HUES6 (cell line): ENCODE data around the gene GABRG3.

Experiments used
- H3K27ac ChIP-seq: 2 replicates; pipeline ENCODE4 v1.7.0; 2013; ENCODE audit warnings: low read depth, mild to moderate bottlenecking, low read length, inconsistent platforms
- H3K27me3 ChIP-seq: 2 replicates; pipeline ENCODE4 v1.6.1; 2013; ENCODE audit warnings: low read length; ENCODE audit not compliant: control insufficient read depth, insufficient read depth
- H3K36me3 ChIP-seq: 2 replicates; pipeline ENCODE4 v1.6.1; 2013; ENCODE audit warnings: low read length; ENCODE audit not compliant: control insufficient read depth, insufficient read depth
- H3K4me1 ChIP-seq: 2 replicates; pipeline ENCODE4 v1.6.1; 2013; ENCODE audit warnings: low read length; ENCODE audit not compliant: control insufficient read depth, insufficient read depth
- H3K4me3 ChIP-seq: 2 replicates; pipeline ENCODE4 v1.5.1; 2013; ENCODE audit warnings: low read depth, low read length
- H3K9ac ChIP-seq: one replicate; pipeline ENCODE4 v1.6.1; 2013; ENCODE audit warnings: mild to moderate bottlenecking, low read length
- H3K9me3 ChIP-seq: 2 replicates; pipeline ENCODE4 v1.6.1; 2013; ENCODE audit warnings: low read depth, low read length; ENCODE audit not compliant: control insufficient read depth, insufficient read depth

The GABRG3 gene

GRCh38 chr15:27095886-27096624 lies 125.1 kb downstream of the GABRG3 start:
- Histone ChIP-seq H3K36me3 (no peaks in the 10 kb centered on the region), H3K27ac (no peak overlapping the region), H3K9ac (no peak overlapping the region), H3K9me3 (no peaks in the 10 kb centered on the region), H3K27me3 (no peaks in the 10 kb centered on the region), H3K4me1 (peaks cover 9% of the 10 kb centered on the region), H3K4me3 (no peak overlapping the region)

- Histone ChIP-seq H3K9me3 (no peaks in the 10 kb centered on the region), H3K36me3 (no peaks in the 10 kb centered on the region), H3K27me3 (no peaks in the 10 kb centered on the region), H3K4me1 (peaks cover 5% of the 10 kb centered on the region), H3K4me3 (no peak overlapping the region), H3K9ac (no peak overlapping the region), H3K27ac (no peak overlapping the region)
Measured at GRCh38 chr15:27097506-27097905, 126.5 kb downstream of the GABRG3 start.

- Histone ChIP-seq H3K9ac (no peak overlapping the region), H3K27me3 (no peaks in the 10 kb centered on the region), H3K27ac (no peak overlapping the region), H3K36me3 (no peaks in the 10 kb centered on the region), H3K4me3 (no peak overlapping the region), H3K4me1 (no peaks in the 10 kb centered on the region), H3K9me3 (no peaks in the 10 kb centered on the region)
Measured at GRCh38 chr15:27101982-27102381, 131.0 kb downstream of the GABRG3 start.

- Histone ChIP-seq H3K9me3 (0 out of 2 replicates have a peak, but pooled peaks cover under 1% of the 10 kb centered on the region), H3K9ac (no peak overlapping the region), H3K27me3 (no peaks in the 10 kb centered on the region), H3K4me1 (peaks cover 6% of the 10 kb centered on the region; the same call in 1 of the 2 replicates), H3K27ac (no peak overlapping the region), H3K4me3 (no peak overlapping the region), H3K36me3 (no peaks in the 10 kb centered on the region)
Measured at GRCh38 chr15:27111323-27111722, 140.3 kb downstream of the GABRG3 start.

GRCh38 chr15:27114473-27114872 lies 143.5 kb downstream of the GABRG3 start:
- H3K27me3 ChIP-seq, result no peaks in the 10 kb centered on the region
- H3K9me3 ChIP-seq, result peaks cover 7% of the 10 kb centered on the region; the same call in 1 of the 2 replicates
- no peaks in the 10 kb centered on the region for H3K36me3 ChIP-seq
- H3K9ac ChIP-seq, result no peak overlapping the region
- no peak overlapping the region for H3K27ac ChIP-seq
- no peak overlapping the region for H3K4me3 ChIP-seq
- H3K4me1 ChIP-seq, result peaks cover 6% of the 10 kb centered on the region; the same call in 1 of the 2 replicates

- H3K27ac ChIP-seq, result no peak overlapping the region
- H3K4me1 ChIP-seq, result peaks cover 7% of the 10 kb centered on the region
- no peak overlapping the region for H3K9ac ChIP-seq
- H3K27me3 ChIP-seq, result no peaks in the 10 kb centered on the region
- H3K9me3 ChIP-seq, result peaks cover 7% of the 10 kb centered on the region; the same call in 1 of the 2 replicates
- H3K36me3 ChIP-seq, result no peaks in the 10 kb centered on the region
- no peak overlapping the region for H3K4me3 ChIP-seq
Measured at GRCh38 chr15:27119695-27120266, 148.8 kb downstream of the GABRG3 start.

- no peaks in the 10 kb centered on the region for H3K27me3 ChIP-seq
- peaks cover 3% of the 10 kb centered on the region; the same call in 1 of the 2 replicates for H3K9me3 ChIP-seq
- no peak overlapping the region for H3K9ac ChIP-seq
- no peak overlapping the region for H3K27ac ChIP-seq
- H3K4me1 ChIP-seq, result peaks cover 8% of the 10 kb centered on the region; the same call in 1 of the 2 replicates
- H3K36me3 ChIP-seq, result no peaks in the 10 kb centered on the region
- H3K4me3 ChIP-seq, result no peak overlapping the region
Measured at GRCh38 chr15:27121672-27122071, 150.7 kb downstream of the GABRG3 start.

- Histone ChIP-seq H3K4me1 (peaks cover 8% of the 10 kb centered on the region; the same call in 1 of the 2 replicates), H3K27me3 (no peaks in the 10 kb centered on the region)
Measured at GRCh38 chr15:27123291-27123690, 152.3 kb downstream of the GABRG3 start.

GRCh38 chr15:27123808-27124207 lies 152.8 kb downstream of the GABRG3 start:
- no peaks in the 10 kb centered on the region; the same call in 1 of the 2 replicates for H3K9me3 ChIP-seq
- H3K27me3 ChIP-seq, result no peaks in the 10 kb centered on the region
- H3K36me3 ChIP-seq, result no peaks in the 10 kb centered on the region
- peaks cover 8% of the 10 kb centered on the region; the same call in 1 of the 2 replicates for H3K4me1 ChIP-seq
- no peak overlapping the region for H3K27ac ChIP-seq
- H3K4me3 ChIP-seq, result no peak overlapping the region
- H3K9ac ChIP-seq, result no peak overlapping the region

More at GRCh38 chr15:27123291-27123690, 152.3 kb downstream of the GABRG3 start:
- H3K27ac ChIP-seq, result no peak overlapping the region
- H3K9ac ChIP-seq, result no peak overlapping the region
- no peaks in the 10 kb centered on the region for H3K36me3 ChIP-seq
- no peaks in the 10 kb centered on the region for H3K9me3 ChIP-seq
- H3K4me3 ChIP-seq, result no peak overlapping the region

GRCh38 chr15:27124287-27124871 lies 153.4 kb downstream of the GABRG3 start:
- no peak overlapping the region for H3K9ac ChIP-seq
- no peaks in the 10 kb centered on the region; the same call in 1 of the 2 replicates for H3K9me3 ChIP-seq
- no peaks in the 10 kb centered on the region for H3K36me3 ChIP-seq
- H3K27ac ChIP-seq, result no peak overlapping the region
- peaks cover 8% of the 10 kb centered on the region; the same call in 1 of the 2 replicates for H3K4me1 ChIP-seq
- no peaks in the 10 kb centered on the region for H3K27me3 ChIP-seq
- no peak overlapping the region for H3K4me3 ChIP-seq

GRCh38 chr15:27125185-27125584 lies 154.2 kb downstream of the GABRG3 start:
- H3K27ac ChIP-seq, result no peak overlapping the region
- H3K9ac ChIP-seq, result no peak overlapping the region
- no peaks in the 10 kb centered on the region for H3K27me3 ChIP-seq
- no peaks in the 10 kb centered on the region; the same call in 1 of the 2 replicates for H3K9me3 ChIP-seq
- H3K4me1 ChIP-seq, result peaks cover 8% of the 10 kb centered on the region; the same call in 1 of the 2 replicates
- no peaks in the 10 kb centered on the region for H3K36me3 ChIP-seq
- no peak overlapping the region for H3K4me3 ChIP-seq
